Dermis microvascular lymphatic vessel endothelial cell (primary cell): Measurements from ENCODE around the gene CRTC1. TPM values are rescaled to one million over a fixed set of nuclear protein-coding genes. Genes with fewer than 3 reads are reported as not detected.
A peak's percentile ranks its signal among the peaks of the same experiment; 100 is the strongest.

ENCODE experiments used
- DNase-seq, 2 donors: peaks; one replicate each; pipeline versions ENCODE4 v3.0.0 to v3.0.0-alpha.2; 2010; ENCODE audit warnings: low read depth in 2 of 2
- total RNA-seq: library from RNA; depleted of rRNA; stranded (reverse); fragments of >200 nt; gene quantifications from 2 replicates; pipeline ENCODE4 v1.2.1, GENCODE V29; 2014

The CRTC1 gene
- total RNA-seq, 1 donor from 2014 or later: 0.64 TPM

GRCh38 chr19:18780631-18781030 lies 97.2 kb downstream of the CRTC1 start:
- DNase-seq: no peak

GRCh38 chr19:18781047-18781600 lies 97.6 kb downstream of the CRTC1 start:
- no peak for DNase-seq

GRCh38 chr19:18781885-18782527 lies 98.5 kb downstream of the CRTC1 start:
- DNase-seq: no peak

- DNase-seq: no peak
These were observed 99.2 kb downstream of the CRTC1 start for GRCh38 chr19:18782559-18783225.

GRCh38 chr19:18783958-18784785 lies 100.7 kb downstream of the CRTC1 start:
- no peak for DNase-seq

GRCh38 chr19:18784786-18785120 lies 101.3 kb downstream of the CRTC1 start:
- no peak for DNase-seq

GRCh38 chr19:18785179-18786124 lies 102.0 kb downstream of the CRTC1 start:
- peak; percentile 14 to 60 for DNase-seq

- DNase-seq: no peak
These were observed 105.3 kb downstream of the CRTC1 start for GRCh38 chr19:18788529-18789421.

- no peak for DNase-seq
These were observed 106.0 kb downstream of the CRTC1 start for GRCh38 chr19:18789422-18789869.

GRCh38 chr19:18789883-18790565 lies 106.5 kb downstream of the CRTC1 start:
- DNase-seq: peak in 1 of 2 donors; percentile 10

- DNase-seq: no peak
These were observed 107.3 kb downstream of the CRTC1 start, which contains the start of gene COMP for GRCh38 chr19:18790566-18791314. Gene COMP, minus strand, starts transcription at chr19:18791305. Its CDS starts 36 bp downstream, at chr19:18791269.

- DNase-seq: no peak
These were observed 107.8 kb downstream of the CRTC1 start for GRCh38 chr19:18791315-18791678.

GRCh38 chr19:18792661-18793060 lies 109.2 kb downstream of the CRTC1 start:
- DNase-seq: no peak

GRCh38 chr19:18793144-18794028 lies 109.9 kb downstream of the CRTC1 start:
- DNase-seq: no peak

GRCh38 chr19:18794029-18794313 lies 110.5 kb downstream of the CRTC1 start:
- no peak for DNase-seq

- DNase-seq: no peak
These were observed 111.2 kb downstream of the CRTC1 start for GRCh38 chr19:18794692-18795091.

GRCh38 chr19:18795540-18795939 lies 112.1 kb downstream of the CRTC1 start:
- DNase-seq: no peak

GRCh38 chr19:18796239-18796638 lies 112.8 kb downstream of the CRTC1 start:
- no peak for DNase-seq
